Thymus (tissue), 11 donors: ENCODE results near the gene RABGAP1L. TPM values are rescaled to one million over a fixed set of nuclear protein-coding genes. Genes with fewer than 3 reads are reported as not detected.
"Not testable (repeated sequence)": the region's sequence is repeated elsewhere in the genome, so short reads cannot be mapped to it uniquely, and the experiment has no call there.

ENCODE experiments used
- DNase-seq, 9 donors: peaks; one replicate each; pipeline ENCODE4 v3.0.0-alpha.2; 2013; ENCODE audit warnings: low spot score in 9 of 9, low read depth in 6 of 9, missing footprints in 1 of 9
- H3K27ac ChIP-seq, 2 donors: one replicate each; pipeline ENCODE4 v1.5.1; 2013; ENCODE audit warnings: control low read depth in 1 of 2, low read depth in 1 of 2, low read length in 1 of 2, mild to moderate bottlenecking in 1 of 2, moderate library complexity in 1 of 2
- H3K27me3 ChIP-seq, 2 donors: one replicate each; pipeline ENCODE4 v1.5.1; 2013; ENCODE audit warnings: low read length in 1 of 2; ENCODE audit not compliant: control insufficient read depth in 2 of 2, insufficient read depth in 1 of 2
- H3K36me3 ChIP-seq, 2 donors: one replicate each; pipeline ENCODE4 v1.5.1; 2013; ENCODE audit warnings: low read length in 1 of 2, mild to moderate bottlenecking in 1 of 2, moderate library complexity in 1 of 2; ENCODE audit not compliant: control insufficient read depth in 2 of 2, insufficient read depth in 2 of 2
- H3K4me1 ChIP-seq, 2 donors: one replicate each; pipeline ENCODE4 v1.5.1; 2013; ENCODE audit warnings: low read length in 2 of 2; ENCODE audit not compliant: control insufficient read depth in 2 of 2, insufficient read depth in 2 of 2
- H3K4me3 ChIP-seq, 2 donors: one replicate each; pipeline ENCODE4 v1.5.1; 2013; ENCODE audit warnings: low read length in 2 of 2, control low read depth in 1 of 2, mild to moderate bottlenecking in 1 of 2
- H3K9me3 ChIP-seq, 2 donors: one replicate each; pipeline ENCODE4 v1.5.1; 2013; ENCODE audit warnings: low read length in 1 of 2, mild to moderate bottlenecking in 1 of 2; ENCODE audit not compliant: control insufficient read depth in 2 of 2, insufficient read depth in 1 of 2
- WGBS: extraction: QIAGEN DNeasy Blood & Tissue Kit; methylation state at CpG from one replicate; pipeline ENCODE4 v1.1.7; 2013; 5-methylcytosine and 5-hydroxymethylcytosine counted together
- polyA plus RNA-seq: library from polyadenylated mRNA; stranded (reverse); fragments of 200-250 nt; gene quantifications from one replicate; pipeline ENCODE4 v1.2.3, GENCODE V29; 2013
- total RNA-seq: library from RNA; stranded (reverse); fragments of 120-200 nt; gene quantifications from one replicate; pipeline ENCODE4 v1.2.4, GENCODE V29; 2013
- donor health status: healthy.

Gene RABGAP1L
- total and polyA plus RNA-seq, 2 donors = 30.6 to 37.4 TPM

DNA sequence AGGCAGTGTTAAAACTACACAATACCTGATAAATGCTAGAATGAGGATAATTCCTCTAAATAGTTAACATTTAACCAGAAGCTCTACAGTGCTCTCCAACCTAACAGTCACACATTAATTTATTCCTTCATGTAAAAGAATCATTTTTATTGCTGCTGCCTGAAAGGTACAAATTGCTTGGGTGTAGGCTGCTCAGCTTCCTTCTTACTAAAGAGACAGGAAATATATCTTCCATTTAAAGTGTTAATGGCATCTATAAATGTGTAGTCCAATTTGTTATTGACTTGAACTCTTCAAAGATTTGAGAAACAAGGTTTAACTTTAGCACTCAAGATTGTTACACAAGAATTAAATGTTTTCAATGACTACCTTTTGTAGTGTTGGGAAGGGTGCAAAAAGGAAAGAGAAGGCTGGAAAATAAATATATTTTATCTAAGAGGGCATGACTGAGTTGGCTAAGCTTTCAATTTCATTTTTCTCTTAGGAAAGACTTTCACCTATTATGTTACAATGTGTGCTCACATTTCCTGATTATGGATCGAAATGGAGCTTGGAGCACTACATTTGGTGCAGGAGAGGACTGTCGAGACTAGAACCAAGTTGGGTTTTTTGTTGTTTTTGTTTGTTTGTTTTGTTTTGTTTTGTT lies 734.9 kb downstream of the RABGAP1L start:
- Histone ChIP-seq H3K27me3 (no peaks in the 10 kb centered on the region), H3K9me3 (no peaks in the 10 kb centered on the region), H3K27ac (no peak overlapping the region)

GRCh38 chr1:174895610-174896009 lies 736.3 kb downstream of the RABGAP1L start:
- WGBS = 100% methylated on average over 1 of the region's 1 CpG

More for the DNA sequence above, 734.9 kb downstream of the RABGAP1L start:
- no peaks in the 10 kb centered on the region for H3K4me1 ChIP-seq
- no peaks in the 10 kb centered on the region for H3K36me3 ChIP-seq
- 95% methylated on average over 2 of the region's 2 CpGs for WGBS
- no peak for DNase-seq
- H3K4me3 ChIP-seq = no peak overlapping the region

DNA sequence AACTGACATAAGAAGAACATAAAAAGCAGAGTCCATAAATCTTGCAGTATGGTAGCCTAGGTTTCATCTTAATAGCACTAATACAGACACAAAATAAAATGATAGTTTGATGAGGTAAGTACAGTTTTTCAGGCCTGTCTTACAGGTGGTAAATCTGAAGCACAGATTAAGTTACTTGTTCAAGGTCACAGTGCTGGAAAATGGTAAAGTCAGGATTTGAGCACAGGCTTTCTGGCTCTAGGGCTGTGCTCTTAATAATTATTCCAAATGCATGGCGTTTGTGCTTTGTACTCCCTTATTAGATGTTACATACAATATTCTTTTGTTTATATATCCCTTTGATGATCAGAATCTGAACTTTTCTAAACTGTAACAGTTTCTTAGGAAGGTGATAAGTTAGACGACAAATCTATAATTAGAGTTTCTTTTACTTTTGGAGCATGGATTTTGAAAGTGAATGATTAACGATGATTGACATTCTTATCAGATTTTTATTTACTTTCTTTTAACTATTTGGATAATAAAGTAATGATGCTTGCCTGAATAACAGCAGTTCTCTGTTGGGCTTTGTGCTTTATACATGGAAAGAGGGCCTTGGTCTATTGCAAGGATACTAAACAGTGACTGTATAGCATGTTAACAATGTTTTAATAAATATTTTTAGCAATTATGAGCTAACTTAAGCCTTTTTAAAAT lies 738.9 kb downstream of the RABGAP1L start:
- no peaks in the 10 kb centered on the region for H3K27me3 ChIP-seq
- H3K4me1 ChIP-seq = no peaks in the 10 kb centered on the region
- no peak for DNase-seq
- no peak overlapping the region for H3K4me3 ChIP-seq
- no peak overlapping the region for H3K27ac ChIP-seq
- H3K9me3 ChIP-seq = no peaks in the 10 kb centered on the region
- no peaks in the 10 kb centered on the region for H3K36me3 ChIP-seq
- 97% methylated on average over 3 of the region's 3 CpGs for WGBS

More at GRCh38 chr1:174895610-174896009, 736.3 kb downstream of the RABGAP1L start:
- DNase-seq, H3K27me3 ChIP-seq, H3K4me3 ChIP-seq, H3K4me1 ChIP-seq, H3K9me3 ChIP-seq, H3K36me3 ChIP-seq, H3K27ac ChIP-seq: not testable (repeated sequence)

DNA sequence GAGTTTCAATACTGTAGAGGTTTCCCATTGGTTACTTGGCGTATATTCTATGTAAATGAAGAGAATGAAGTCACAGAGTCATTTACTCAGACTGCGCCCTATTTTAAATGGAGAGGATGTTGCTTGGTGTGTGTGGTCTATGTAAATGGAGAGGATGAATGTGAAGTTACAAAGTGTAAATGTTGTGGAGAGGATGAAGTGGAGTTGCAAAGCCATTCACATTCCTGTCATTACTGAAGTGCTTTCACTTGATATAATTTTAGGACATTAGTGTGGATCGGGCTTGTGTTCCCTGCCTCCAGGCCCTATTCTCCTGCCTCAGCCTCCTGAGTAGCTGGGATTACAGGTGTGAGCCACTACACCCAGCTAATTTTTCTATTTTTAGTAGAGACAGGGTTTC lies 741.0 kb downstream of the RABGAP1L start:
- no peak overlapping the region for H3K4me3 ChIP-seq
- no peaks in the 10 kb centered on the region for H3K36me3 ChIP-seq
- H3K27me3 ChIP-seq = no peaks in the 10 kb centered on the region
- no peak for DNase-seq
- 98% methylated on average over 3 of the region's 3 CpGs for WGBS
- no peak overlapping the region for H3K27ac ChIP-seq
- H3K4me1 ChIP-seq = no peaks in the 10 kb centered on the region
- peaks cover 0 to under 1% of the 10 kb centered on the region in 2 donors for H3K9me3 ChIP-seq

DNA sequence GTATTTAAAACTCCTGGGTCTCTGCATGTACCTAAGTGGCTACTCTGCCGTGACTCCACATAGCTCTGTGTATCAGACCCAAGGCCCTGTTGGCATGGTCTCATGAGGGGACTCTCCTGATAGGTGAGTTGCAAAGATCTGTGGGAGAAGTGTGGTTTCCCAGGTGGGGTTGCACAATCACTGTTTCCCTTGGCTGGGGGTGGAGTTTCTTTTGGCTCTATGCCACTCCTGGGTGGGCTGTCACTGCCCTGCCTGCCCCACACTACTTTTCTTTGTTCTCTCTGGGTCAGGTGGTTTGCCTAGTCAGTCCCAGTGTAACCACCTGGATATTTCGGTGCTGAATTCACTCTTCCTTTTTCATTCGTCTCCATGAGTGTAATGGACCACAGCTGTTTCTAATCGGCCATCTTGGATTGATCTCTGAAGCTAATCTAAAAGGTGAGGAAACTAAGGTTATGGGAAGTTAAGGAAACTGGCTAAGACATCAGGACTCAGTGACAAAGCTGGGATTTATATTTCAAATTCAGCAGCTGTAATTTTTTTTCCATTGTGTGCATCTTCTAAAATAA lies 743.3 kb downstream of the RABGAP1L start:
- H3K27ac ChIP-seq = no peak overlapping the region
- H3K36me3 ChIP-seq = no peaks in the 10 kb centered on the region
- no peaks in the 10 kb centered on the region for H3K4me1 ChIP-seq
- no peaks in the 10 kb centered on the region for H3K27me3 ChIP-seq
- H3K9me3 ChIP-seq = peaks cover 0 to 3% of the 10 kb centered on the region in 2 donors
- 86% methylated on average over 4 of the region's 4 CpGs for WGBS
- no peak for DNase-seq
- H3K4me3 ChIP-seq = no peak overlapping the region

GRCh38 chr1:174911606-174912005 lies 752.3 kb downstream of the RABGAP1L start:
- no peaks in the 10 kb centered on the region for H3K9me3 ChIP-seq
- no peak for DNase-seq
- H3K27ac ChIP-seq = no peak overlapping the region
- no peaks in the 10 kb centered on the region for H3K27me3 ChIP-seq
- H3K4me1 ChIP-seq = no peaks in the 10 kb centered on the region
- no peaks in the 10 kb centered on the region for H3K36me3 ChIP-seq
- H3K4me3 ChIP-seq = no peak overlapping the region
- WGBS = over 99% methylated on average over 3 of the region's 3 CpGs

- DNase-seq = no peak
Observed at GRCh38 chr1:174912264-174912663, 752.9 kb downstream of the RABGAP1L start.

GRCh38 chr1:174913225-174913903 lies 754.0 kb downstream of the RABGAP1L start:
- no peaks in the 10 kb centered on the region for H3K9me3 ChIP-seq
- 96% methylated on average over 5 of the region's 5 CpGs for WGBS
- no peak for DNase-seq

More at GRCh38 chr1:174912264-174912663, 752.9 kb downstream of the RABGAP1L start:
- Histone ChIP-seq H3K27me3 (no peaks in the 10 kb centered on the region), H3K36me3 (no peaks in the 10 kb centered on the region), H3K9me3 (no peaks in the 10 kb centered on the region), H3K4me3 (no peak overlapping the region), H3K4me1 (no peaks in the 10 kb centered on the region), H3K27ac (no peak overlapping the region)

DNA sequence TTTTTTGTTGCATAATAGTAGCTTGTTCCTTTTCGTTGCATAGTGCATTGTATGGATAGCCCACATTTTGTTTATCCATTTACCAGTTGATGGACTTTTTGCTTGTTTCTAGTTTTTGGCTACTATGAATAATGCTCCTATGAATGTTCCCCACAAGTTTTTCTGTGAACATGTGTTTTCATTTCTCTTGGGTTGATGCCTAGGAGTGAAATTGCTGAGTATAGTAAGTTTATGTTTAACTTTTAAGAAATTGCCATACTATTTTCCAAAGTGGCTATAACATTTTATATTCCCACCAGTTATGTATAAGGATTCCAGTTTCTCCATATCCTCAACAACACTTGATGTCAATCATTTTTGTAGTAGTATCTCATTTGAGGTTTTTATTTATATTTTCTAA lies 755.7 kb downstream of the RABGAP1L start:
- Histone ChIP-seq H3K36me3 (no peaks in the 10 kb centered on the region), H3K27ac (no peak overlapping the region), H3K4me1 (no peaks in the 10 kb centered on the region), H3K4me3 (no peak overlapping the region), H3K9me3 (no peaks in the 10 kb centered on the region), H3K27me3 (no peaks in the 10 kb centered on the region)
- no peak for DNase-seq
- WGBS = 50% methylated on average over 1 of the region's 1 CpG

More at GRCh38 chr1:174913225-174913903, 754.0 kb downstream of the RABGAP1L start:
- H3K4me3 ChIP-seq = no peak overlapping the region
- H3K36me3 ChIP-seq = no peaks in the 10 kb centered on the region
- no peak overlapping the region for H3K27ac ChIP-seq
- H3K4me1 ChIP-seq = no peaks in the 10 kb centered on the region
- H3K27me3 ChIP-seq = no peaks in the 10 kb centered on the region
